ENCODE results near the gene CREBBP.

Gene CREBBP

DNA sequence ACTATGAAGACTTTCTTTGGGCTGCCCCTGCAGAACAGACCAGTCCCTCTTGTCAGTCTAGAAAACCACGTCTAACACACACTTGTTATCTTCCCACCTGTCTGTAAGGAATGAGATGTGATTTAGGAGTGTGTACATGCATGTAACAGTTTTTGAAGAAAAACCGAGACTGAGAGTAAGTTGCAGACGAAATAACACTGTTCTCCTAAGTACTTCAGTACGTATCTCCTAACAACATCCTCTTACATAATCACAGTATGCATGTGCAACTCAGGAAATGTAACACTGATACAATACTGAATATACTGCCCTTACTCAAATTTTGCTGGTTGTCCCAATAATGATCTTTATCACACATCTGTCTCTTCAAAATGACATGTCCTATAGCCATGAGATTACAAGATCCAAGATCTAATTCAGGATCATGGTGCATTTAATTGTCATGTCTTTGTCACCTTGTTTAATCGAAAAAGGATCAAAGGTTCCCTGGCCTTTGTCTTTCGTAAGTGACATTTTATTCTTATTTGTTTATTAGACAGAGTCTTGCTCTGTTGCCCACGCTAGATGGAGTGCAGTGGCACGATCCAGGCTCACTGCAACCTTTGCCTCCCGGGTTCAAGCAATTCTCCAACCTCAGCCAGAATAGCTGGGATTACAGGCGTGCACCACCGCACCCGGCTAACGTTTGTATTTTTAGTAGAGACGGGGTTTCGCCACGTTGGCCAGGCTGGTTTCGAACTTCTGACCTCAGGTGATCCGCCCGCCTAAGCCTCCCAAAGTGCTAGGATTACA, 25.6 kb downstream of the CREBBP start:
- no peak for DNase-seq

DNA sequence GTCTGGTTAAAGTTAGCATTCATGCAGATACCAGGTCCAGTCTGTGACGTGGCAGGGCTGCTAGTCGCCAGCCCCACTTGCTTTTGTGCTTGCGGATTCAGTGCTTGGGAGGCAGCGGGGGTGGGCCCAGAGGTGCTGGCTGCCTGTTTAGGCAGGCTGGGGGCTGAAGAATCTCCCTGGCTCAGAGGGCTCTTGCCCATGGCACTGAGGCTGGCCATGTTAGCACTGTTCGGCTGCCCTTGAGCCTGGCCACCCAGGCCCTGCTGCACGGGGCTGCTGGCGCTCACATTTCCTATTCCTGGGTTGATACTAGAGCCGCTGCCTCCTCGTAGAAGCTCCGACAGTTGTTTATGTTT, 30.0 kb downstream of the CREBBP start:
- DNase-seq = no peak

DNA sequence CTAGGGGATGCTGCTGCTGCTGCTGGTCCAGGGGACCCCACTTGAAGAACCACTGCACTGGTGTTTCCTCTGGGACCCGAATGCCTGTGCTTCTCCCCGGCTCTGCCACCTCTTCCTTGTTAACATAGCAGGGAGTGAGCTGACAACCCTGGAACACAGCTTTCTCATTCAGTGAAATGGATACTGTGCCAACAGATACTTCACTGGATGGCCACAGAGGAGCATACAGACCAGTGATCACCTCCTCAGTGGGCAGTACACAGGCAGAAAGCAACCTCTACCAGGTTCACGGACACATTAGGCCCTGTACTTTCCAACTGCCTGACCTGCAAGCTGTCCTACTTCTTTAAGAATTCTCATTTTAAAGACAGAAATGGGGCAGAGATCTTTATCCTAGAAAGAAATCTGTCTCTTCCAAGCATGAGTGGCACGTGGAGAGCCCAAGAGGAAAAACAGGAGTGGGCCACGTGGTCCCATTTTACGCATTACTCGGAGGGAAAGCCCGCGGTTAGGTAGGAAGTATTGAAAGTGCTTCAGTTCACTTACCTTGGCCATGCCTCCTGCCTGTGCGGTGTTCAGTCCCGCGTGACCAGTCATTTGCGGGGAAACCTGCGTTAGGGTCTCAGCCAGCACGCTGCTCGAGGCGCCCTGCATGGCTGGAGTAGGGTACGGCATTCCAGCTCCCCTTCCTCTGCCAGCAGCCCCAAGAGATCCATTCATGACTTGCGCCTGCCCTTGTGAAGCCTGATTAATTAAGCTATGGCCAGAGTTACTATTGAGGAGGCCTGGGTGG, 30.6 kb downstream of the CREBBP start:
- DNase-seq = no peak

DNA sequence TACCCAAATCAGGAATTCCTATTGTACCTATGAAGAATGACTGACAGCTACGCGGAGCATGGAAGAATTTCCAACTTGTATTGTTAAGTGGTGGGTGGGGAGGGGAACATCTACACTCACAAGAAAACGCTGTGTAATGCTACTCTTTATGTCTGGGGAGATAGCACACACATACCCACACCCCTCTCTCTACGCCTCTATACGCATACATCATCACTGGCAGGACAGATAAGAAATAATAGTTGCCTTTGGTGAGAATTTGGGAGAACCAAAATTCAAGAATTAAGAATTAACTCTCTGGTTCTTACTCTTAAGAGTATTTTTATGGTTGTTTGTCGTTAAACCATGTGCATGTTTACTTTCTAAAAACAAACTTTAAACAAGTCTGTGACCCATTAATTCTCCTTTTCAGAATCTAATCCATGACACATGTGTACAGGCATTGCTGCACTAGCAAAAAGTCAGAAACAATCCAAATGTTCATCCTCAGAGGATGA, 33.9 kb downstream of the CREBBP start:
- no peak for DNase-seq

DNA sequence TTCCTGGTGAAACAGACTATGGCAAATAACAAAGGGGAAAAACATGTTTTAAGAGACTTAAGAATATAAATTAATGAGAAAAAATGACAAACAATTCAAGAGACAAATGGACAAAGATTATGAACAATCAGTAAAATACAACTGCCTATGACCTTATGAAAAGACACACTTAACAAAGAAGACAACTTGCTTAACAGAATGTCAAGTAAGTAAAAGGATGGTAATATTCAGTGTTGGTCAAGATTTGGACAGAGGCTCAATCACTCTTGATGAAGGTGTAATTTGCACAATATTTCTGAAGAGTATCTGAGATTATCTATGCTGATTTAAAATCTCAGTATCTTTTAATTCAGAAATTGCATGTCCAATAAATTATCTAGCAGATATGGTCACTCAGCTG, 34.4 kb downstream of the CREBBP start:
- DNase-seq = no peak

DNA sequence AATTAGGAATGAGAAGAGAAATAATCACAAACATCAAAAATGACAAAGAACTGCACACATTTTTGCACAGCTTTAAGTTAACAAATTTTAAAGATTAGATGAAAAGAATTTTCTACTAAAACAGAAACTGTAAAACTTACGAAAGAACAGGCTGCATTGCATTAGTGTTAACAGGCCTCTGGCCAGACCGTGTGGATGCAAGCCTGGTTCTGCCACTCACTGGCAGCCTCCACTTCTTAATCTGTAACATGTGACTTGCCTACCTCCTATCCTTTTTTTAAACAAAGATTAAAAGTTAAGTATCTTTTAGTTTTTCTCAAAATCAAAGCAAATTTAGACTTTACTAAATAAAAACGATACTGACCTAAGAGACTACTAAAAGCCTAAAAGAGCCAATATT, 37.5 kb downstream of the CREBBP start:
- no peak for DNase-seq

DNA sequence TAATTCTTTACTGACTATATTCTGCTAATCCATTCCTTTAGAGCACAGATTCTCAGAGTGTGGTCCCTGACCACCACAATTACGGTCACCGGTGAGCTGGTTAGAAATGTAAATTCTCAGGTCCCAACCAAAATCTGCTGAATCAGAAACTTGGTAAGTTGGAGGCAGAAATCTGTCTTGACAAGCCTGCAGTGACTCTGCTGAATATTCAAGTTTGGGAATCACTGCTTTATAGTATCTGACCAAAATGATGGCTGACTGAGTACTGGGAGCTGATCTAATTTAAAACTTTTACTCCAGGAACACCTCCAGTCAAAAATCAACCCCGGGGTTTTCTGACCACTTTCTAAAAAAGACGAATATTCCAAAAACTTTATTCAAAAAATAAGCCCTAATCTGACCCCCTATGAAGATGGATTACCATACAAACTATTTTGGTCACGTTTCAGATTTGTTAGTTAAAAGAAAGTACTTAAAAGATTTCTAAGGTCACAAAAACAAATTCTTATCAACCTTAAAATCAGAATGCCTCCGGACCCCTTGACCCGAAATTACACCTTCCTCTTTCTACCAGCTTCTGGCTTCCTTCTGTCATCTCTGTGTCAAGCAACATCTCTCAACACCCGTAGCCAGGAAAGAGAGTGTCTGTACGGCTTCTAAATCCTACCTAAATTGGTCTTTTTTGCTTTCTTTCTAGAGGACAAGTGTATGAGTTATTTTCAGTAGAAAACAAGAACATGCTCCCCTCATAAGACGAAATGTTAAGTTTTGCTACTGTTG, 38.6 kb downstream of the CREBBP start:
- DNase-seq = no peak

DNA sequence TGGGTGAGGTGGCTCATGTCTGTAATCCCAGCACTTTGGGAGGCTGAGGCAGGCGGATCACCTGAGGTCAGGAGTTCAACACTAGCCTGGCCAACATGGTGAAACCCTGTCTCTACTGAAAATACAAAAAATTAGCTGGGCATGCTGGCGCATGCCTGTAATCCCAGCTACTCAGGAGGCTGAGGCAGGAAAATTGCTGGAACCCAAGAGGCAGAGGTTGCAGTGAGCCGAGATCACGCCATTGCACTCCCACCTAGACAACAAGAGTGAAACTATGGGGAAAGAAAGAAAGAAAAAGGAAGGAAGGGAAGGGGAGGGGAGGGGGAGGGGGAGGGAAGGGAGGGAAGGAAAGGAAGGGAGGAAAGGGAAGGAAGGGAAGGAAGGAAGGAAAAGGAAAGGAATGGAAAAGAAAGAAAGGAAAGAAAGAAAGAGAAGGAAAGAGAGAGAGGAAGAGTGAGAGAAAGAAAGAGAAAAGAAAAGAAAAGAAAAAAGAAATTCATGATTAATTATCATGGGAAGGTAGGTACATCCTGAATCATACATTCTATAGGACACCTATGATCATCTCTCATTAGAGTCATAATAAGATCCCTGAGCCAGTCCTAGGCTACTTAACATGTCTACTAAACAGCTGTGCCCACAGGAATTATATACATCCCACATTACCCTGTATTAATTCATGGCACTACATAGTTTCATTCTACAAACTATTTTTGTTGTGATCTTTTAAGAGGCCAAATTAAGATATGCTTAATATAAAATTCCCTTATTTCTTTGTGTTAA, 40.9 kb downstream of the CREBBP start:
- DNase-seq = no peak

DNA sequence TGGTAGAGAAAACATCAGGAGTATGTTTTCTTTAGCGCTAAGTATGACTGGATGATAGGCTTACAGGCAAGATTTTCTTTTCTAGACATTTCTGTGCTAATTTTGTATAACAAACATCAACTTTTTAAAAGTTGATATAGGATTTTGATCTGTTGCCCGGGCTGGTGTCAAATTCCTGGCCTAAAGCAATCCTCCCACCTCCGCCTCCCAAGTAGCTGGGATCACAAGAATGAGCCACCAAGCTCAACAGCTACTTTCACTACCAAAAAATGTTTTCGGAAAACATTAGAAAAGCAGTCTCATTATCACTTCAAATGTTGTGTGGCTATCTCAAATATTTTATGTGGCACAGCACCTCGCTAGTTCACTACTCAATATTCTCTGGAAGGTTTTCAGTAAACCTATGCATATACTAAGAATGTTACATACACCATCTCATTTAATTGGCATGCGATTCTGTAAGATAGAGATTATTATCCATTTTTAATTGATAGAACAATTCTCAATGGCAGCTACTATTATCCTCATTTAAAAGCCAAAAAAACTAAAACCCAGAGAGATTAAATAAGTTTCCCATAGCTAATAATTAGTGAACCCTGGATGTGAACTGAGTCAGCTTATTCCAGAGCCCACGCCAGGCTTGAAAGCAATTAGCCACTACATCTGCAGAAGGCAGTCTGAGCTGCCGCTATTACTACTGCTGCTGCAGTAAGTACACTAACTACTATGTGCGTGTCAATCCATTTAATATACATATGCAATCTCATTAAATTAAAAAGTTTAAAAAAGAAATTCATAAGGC, 41.7 kb downstream of the CREBBP start:
- DNase-seq = no peak

DNA sequence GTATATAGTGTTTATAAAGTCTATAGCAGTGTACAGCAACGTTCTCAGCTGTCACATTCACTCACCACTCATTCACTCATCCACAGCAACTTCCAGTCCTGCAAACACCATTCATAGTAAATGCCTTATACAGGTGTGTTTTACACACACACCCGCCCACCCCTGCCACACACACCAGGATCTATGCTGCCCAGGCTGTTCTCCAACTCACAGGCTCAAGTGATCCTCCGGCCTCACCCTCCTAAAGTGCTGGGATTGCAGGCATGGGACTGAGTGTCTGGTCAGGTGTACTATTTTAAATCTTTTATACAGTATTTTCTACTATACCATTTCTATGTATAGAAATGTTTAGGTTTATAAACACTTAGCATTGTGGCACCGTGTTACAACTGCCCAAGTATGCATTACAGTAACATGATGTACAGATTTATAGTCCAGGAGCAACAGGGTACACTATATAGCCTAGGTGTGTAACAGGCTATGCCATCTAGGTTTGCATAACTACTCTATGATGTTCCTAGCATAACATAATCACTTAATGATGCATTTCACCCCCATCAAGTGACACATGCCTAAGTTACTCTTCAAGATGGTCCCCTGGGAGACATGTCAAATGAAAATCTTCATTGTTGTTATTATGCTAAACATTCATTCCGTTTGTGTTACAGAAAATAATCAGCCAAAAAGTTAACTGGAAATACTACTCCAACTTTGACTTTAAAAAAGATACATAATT, 42.5 kb downstream of the CREBBP start:
- DNase-seq = no peak

DNA sequence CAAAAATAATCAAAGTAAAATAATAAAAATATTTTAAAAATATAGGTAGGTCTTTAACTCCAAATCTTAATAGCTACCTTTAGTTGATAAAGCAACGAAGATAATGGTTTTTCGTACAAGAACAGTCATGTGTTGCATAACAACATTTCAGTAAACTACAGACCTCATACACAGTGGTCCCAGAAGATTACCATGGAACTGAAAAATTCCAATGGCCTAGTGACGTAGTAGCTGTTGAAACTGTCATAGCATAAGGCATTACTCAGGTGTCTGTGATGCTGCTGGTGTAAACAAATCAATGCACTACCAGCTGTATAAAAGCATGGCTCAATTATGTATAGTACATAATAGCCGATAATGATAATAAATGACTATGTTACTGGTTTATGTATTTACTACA, 43.9 kb downstream of the CREBBP start:
- DNase-seq = peak; percentile 16

DNA sequence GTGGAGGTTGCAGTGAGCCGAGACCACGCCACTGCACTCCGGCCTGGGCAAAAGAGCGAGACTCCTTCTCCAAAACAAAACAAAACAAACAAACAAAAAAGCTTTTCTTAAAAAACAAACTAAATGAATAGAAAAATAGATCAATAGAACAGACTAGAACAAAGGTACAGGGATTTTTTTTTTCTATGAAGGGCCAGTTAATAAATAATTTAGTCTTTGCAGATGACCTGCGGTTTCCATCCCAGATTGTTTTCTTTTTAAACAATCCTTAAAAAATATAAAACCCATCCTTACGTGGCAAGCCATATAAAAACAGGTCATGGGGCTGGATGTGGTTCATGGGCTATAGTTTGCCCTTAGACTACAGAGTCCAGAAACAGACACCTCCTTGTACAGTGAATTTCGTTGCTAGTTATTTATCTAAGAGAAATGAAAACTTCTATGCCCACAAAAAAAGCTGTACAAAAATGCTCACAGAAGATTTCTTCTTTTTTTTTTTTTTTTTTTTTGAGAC, 45.4 kb downstream of the CREBBP start:
- DNase-seq = no peak

DNA sequence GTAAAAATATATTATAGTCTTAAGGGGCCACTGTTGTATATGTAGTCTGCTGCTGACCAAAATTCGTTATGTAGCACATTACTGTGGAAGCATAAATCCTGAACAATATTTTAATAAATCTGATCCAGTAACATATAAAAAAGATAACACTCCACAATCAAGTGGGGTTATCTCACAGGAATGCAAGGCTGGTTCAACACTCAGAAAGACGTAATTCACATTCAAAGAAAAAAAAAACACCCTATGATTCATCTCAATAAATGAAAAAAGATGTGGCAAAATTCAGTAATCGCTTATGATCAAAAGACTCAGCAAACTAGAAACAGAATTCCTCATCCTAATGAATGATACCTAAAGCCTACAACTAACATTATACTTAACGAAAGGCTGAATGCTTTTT, 47.8 kb downstream of the CREBBP start:
- no peak for DNase-seq

DNA sequence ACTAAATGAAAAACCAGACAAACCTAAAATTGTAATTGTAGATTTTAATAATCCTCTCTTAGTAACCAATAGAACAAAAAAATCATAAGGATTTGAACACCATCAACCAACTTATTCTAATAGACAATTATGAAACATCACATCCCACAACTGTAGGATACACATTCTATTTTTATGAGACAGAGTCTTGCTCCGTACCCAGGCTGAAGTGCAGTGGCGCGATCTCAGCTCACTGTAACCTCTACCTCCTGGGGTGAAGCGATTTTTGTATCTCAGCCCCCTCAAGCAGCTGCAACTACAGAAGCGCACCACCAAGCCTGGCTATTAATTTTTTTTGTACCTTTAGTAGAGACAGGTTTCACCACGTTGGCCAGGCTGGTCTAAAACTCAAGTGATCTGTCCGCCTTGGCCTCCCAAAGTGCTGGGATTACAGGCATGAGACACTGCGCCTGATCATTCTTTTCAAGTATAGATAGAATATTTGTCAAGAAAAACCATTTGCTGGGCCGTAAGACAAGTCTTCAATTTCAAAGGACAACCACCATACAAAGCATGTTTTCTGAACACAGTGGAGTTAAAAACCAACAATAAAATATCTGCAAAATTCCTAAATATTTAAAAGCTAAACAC, 49.8 kb downstream of the CREBBP start:
- no peak for DNase-seq

DNA sequence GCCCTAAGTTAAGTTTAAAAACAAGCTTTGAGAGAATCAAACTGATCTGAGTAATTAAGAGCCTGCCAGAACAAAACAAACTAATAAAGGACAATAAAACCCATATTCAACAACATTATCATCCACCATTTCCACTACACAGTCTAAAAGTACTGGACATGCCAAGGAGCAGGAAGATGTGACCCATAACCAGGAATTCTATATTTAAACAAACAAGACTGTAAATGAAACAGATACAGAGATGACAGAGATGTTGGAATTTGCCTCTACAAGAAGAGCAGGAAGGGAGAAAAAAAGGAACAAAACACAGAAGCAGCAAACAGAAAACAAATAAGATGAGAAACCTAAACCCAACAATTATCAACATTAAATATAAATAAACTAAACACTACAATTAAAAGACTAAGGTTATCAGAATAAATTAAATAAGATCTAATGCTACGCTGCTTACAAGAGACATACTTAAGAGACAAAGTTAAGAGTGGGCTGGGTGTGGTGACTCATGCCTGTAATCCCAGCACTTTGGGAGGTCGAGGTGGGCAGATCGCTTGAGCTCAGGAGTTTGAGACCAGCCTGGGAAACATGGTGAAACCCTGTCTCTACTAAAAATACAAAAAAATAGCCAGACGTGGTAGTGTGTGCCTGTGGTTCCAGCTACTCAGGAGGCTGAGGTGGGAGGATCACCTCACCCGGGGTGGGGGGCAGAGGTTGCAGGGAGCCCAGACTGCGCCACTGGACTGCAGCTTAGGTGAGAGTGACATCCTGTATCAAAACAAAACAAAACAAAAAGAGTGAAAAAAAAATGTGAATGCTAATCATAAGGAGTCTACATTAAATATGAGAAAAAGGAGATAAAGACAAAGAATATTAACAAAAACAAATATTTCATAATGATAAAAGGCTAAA, 50.6 kb downstream of the CREBBP start:
- peak; percentile 47 for DNase-seq

DNA sequence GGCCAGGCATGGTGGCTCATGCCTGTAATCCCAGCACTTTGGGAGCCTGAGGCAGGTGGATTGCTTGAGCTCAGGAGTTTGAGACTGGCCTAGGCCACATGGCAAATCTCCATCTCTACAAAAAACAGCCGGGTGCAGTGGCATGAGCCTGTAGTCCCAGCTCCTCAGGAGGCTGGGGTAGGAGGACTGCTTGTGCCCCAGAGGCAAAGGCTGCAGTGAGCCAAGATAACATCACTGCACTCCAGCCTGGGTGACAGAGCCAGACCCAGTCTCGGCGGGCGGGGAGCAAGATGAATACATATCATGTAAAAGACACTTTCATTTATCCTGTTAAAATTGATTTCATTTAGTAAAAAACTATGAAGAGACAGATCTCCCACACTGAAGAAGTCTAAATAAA, 54.6 kb downstream of the CREBBP start:
- DNase-seq = no peak

DNA sequence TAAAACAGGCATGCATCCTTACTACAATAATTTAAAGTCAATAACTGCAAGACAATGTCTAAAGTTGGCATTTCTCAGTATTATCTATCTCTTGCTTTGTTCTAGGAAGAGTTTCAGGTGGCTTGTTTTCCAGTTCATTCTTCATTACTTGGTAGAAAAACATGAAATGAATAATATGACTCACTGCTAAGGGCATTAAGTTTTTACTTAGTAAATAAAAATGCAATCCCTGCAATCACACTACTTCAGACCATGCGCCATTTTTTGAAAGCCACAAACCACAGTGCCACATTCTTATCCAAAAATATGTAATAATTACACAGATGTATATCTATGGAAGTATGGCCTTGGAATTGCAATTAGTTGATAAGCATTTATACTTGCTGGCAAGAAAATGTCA, 55.4 kb downstream of the CREBBP start:
- DNase-seq = peak; percentile 69

DNA sequence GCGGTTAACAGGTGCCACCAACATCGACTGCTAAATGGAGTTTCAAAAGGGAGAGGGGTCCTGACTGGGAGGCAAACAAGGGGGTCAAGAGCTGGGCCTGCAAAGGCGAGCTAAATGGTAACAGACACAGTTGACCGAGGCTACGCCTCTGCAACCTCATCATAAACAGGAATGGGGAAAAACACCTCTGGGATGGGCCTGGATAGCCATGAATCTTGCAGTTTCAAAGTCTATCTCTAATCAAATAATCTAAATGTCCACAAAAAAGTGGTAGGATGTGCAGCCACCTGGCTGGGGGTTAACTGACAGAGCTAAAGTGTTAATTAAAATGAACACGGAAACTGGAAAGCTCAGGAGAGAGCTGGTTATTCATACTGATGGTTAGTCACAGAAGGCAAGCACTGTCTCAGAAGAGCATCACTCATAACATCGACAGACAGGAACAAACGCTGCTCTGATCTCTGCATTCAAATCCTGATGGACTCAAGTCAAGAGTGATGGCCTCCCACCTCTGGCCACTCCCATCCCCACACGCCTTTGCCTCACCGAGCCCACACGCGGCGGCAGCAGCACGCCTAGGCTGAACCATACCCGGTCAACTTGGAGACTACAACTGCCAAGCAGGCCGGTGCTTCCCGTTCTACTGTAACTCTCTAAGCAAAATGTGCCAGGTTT, 56.3 kb downstream of the CREBBP start:
- DNase-seq = no peak

DNA sequence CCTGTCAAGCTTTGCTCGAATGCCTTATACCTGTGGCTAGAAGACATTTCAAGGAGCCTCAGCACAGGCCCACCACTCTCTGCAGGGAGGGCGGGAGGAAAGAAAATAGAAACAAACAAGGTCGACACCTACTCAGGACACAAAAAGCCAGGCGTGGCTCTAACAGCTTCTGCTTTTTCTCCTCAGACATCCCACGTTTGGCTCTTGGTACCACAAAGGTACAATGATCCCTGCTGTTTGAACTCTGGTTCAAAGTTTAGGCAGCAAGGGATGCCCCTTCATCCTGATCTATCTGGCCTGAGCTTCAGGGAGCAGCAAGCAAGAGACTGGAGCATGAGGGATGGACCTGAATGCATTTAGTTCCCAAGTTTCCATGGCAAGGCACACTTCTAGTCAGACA, 57.1 kb downstream of the CREBBP start:
- no peak for DNase-seq

Measured in HCEC 1CT (cell line).